Daoy (cell line): ENCODE results near the gene ATF7. TPM values are rescaled to one million over a fixed set of nuclear protein-coding genes. Genes with fewer than 3 reads are reported as not detected.
"Not testable (repeated sequence)": the region's sequence is repeated elsewhere in the genome, so short reads cannot be mapped to it uniquely, and the experiment has no call there.

Source experiments
- DNase-seq: peaks from one replicate; pipeline ENCODE4 v3.0.0-alpha.2; 2015; ENCODE audit warnings: low read depth
- total RNA-seq: library from RNA; depleted of rRNA; stranded (reverse); fragments of >200 nt; shearing (Covaris generic); gene quantifications from 2 replicates; pipeline ENCODE4 v1.2.3, GENCODE V29; 2014

Gene ATF7
- total RNA-seq, 1 experiment from 2014 or later, result 4.1 TPM

DNA sequence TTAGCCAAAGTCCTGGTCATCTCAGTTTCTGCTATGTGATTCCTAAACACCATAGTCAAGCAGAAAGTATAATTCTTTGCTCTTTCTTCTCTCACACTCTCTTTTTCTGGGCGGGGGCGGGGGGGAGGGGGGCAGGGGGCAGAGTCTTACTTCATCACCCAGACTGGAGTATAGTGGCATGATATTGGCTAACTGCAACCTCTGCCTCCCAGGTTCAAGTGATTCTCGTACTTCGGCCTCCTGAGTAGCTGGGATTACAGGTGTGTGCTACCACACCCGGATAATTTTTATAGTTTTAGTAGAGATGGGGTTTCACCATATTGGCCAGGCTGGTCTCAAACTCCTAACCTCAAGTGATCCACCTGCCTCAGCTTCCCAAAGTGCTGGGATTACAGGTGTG, 60.8 kb downstream of the ATF7 start:
- not testable (repeated sequence) for DNase-seq

DNA sequence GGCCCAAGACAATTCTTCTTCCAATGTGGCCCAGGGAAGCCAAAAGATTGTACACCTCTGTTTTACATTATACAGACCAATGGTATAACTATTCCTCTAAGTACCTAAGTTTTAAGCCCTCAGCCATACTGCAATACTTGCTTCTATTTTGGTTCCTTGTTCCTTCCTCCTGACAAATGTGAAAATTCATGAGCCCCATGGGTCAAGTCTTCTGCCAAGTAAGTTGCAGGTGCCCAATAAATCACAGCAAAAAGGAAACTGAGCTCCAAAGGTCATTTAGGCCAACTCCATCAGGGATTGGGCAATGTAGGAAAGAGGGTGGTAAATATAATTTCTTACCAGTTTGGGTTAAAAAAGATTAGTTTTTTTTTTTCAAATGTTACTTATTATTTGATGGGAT, 61.2 kb downstream of the ATF7 start:
- no peak for DNase-seq

DNA sequence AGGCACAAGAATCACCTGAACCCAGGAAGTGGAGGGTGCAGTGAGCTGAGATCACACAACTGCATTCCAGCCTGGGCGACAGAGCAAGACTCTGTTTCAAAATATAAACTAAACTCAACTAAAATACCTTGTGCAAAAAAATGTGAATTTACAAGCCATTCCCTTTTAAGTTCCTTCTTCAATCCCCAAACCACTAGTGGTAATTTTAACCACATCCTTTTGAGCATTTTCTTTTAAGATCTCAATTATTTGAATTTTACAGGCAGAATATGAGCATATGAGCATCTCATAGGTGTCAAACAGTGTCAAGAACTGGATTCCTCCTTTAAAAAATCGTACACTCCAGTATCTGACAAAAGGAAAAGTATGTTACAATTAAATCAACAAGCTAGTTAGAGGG, 61.9 kb downstream of the ATF7 start:
- no peak for DNase-seq

DNA sequence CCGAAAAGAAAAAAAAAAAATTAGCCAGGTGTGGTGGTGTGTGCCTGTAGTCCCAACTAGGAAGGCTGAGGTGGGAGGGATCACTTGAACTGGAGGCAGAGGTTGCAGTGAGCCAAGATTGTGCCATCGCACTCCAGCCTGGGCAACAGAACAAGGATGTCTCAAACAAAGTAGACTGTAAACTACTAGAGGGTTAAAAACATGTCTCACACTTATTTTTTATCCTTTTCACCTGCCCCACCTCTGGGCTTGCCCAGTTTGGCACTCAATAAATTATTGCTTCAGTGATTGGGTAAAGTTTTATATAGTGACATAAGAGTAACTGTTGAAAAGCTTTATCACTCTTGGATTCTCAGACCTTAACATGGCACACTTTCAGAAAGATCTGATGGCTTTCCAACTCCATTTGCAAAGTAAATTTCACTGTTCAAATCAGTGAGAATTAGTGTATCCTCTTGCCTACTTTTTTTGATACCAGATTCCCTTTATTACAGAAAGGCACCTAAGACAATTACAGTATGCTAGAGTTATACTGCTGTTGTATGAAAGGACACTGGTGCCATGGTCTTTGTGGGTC, 62.6 kb downstream of the ATF7 start:
- no peak for DNase-seq

GRCh38 chr12:53561590-53561953, 64.6 kb downstream of the ATF7 start:
- peak; percentile 71 for DNase-seq

DNA sequence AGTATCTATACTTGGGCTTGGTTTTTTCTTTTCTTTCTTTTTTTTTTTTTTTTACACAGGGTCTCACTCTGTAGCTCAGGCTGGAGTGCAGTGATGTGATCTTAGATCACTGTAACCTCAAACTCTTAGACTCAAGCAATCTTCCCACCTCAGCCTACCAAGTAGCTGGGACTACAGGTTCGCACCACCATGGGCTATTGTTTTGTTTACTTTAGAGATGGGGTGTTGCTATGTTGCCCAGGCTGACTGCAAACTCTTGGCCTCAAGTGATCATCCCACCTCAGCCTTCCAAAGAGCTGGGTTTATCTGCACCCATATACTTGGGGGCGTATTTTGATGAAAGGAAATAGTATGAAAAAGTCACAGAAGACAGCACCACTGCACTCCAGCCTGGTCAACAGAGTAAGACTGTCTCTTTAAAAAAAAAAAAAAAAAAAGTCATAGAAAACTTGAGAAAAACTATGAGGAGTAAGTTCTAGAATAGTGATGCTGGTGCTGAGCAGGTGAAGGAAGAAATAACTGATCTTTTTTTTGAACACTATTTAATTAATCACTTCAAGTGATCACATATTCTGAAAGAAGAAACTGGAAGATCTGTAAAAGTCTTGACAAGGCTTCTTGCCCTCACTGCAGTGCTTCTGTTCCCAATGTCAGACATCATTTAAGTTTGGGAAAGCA, 65.1 kb downstream of the ATF7 start:
- DNase-seq, result peak; percentile 20

- DNase-seq, result peak; percentile 34
Measured at GRCh38 chr12:53560351-53560750, 65.8 kb downstream of the ATF7 start.

DNA sequence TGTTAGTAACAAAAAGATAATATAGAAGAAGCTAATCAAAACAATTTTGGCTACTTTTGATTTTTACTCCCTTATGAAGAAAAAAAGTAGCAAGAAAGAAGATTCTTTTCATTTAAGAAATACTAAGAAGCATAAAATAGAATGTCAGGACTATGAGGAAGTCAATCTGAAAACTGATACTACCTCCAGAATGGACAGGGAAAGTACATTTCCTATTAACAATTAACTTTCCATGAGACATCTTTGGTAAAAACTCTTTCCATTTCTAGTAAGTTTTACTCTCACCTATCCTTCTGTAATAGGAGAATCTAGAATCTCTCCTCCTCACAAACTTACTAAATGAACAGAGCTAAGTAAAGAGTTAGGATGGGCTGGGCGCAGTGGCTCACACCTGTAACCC, 67.6 kb downstream of the ATF7 start:
- no peak for DNase-seq

- no peak for DNase-seq
Measured at GRCh38 chr12:53552361-53553327, 73.5 kb downstream of the ATF7 start.

- no peak for DNase-seq
Measured at GRCh38 chr12:53551889-53552291, 74.3 kb downstream of the ATF7 start.

- no peak for DNase-seq
Measured at GRCh38 chr12:53550595-53550994, 75.6 kb downstream of the ATF7 start.

- DNase-seq, result not testable (repeated sequence)
Measured at GRCh38 chr12:53550131-53550530, 76.1 kb downstream of the ATF7 start.

DNA sequence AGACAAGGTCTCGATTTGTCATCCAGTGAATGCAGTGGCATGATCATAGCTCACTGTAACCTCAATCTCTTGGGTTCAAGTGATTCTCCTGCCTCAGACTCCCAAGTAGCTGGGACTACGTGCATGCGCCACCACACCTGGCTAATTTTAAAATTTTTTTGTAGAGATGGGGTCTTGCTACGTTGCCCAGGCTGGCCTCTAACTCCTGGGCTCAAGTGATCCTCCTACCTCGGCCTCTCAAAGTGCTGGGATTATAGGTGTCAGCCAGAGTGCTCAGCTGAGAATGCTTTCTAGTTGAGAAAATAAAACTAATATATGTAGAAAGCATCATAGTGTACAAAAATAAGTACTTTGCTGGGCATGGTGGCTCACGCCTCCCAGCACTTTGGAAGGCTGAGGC, 77.8 kb downstream of the ATF7 start:
- not testable (repeated sequence) for DNase-seq

GRCh38 chr12:53543539-53543938, 82.6 kb downstream of the ATF7 start:
- DNase-seq, result peak; percentile 42

GRCh38 chr12:53539526-53539925, 86.7 kb downstream of the ATF7 start:
- DNase-seq, result no peak

GRCh38 chr12:53538209-53538689, 87.9 kb downstream of the ATF7 start:
- DNase-seq, result no peak

- DNase-seq, result no peak
Measured at GRCh38 chr12:53536962-53537361, 89.2 kb downstream of the ATF7 start.

DNA sequence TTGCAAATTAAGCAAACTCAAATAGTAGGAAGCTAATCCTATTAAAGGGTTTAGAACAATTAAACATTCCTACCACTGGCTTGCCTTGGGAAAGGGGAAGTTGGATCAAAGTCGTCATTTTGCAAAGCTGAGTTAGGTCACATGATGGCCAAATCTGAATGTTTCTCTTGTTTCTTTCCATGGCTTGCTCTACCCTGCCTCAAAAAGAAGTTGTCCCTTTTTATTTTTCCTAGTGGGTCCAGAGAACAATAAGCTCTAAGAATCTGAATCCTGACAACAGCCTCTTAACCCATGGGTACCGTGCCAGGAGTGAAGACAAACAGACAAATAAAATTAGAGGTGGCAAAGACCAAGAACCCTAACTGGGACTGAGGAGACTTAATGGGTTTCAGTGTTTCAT, 92.7 kb downstream of the ATF7 start:
- DNase-seq, result no peak

- DNase-seq, result no peak
Measured at GRCh38 chr12:53532524-53533445, 93.4 kb downstream of the ATF7 start.

- DNase-seq, result no peak
Measured at GRCh38 chr12:53532021-53532420, 94.2 kb downstream of the ATF7 start.

GRCh38 chr12:53530920-53531319, 95.3 kb downstream of the ATF7 start:
- peak; percentile 21 for DNase-seq
